CD4-positive, alpha-beta memory T cell (primary cell): ENCODE results near the gene GLB1L2. TPM values are rescaled to one million over a fixed set of nuclear protein-coding genes. Genes with fewer than 3 reads are reported as not detected.

Experiments used
- CTCF ChIA-PET: fragments of 350-600 bp; sonication (Branson Sonifier 250); formaldehyde crosslinking; loops from one replicate; lab custom pipeline; 2021; ENCODE audit warnings: inconsistent platforms; ENCODE audit not compliant: partially characterized antibody; lab: Charles Lee
- POLR2A ChIA-PET: fragments of 350-600 bp; sonication (Branson Sonifier 250); formaldehyde crosslinking; loops from one replicate; lab custom pipeline; 2021; ENCODE audit not compliant: partially characterized antibody; lab: Charles Lee
- DNase-seq, 5 donors: peaks; one replicate each; pipeline versions ENCODE4 v3.0.0 to v3.0.0-alpha.2; 2020 to 2022; ENCODE audit warnings: mixed read lengths in 1 of 5
- H3K27ac ChIP-seq: one replicate; pipeline ENCODE4 v1.7.0; 2013; ENCODE audit warnings: low read depth, low read length
- H3K27me3 ChIP-seq: 2 replicates; pipeline ENCODE4 v1.7.0; 2013; ENCODE audit warnings: mild to moderate bottlenecking, low read length, moderate library complexity; ENCODE audit not compliant: insufficient read depth
- H3K36me3 ChIP-seq: 2 replicates; pipeline ENCODE4 v1.7.0; 2013; ENCODE audit warnings: mild to moderate bottlenecking, low read length, moderate library complexity; ENCODE audit not compliant: insufficient read depth
- H3K4me1 ChIP-seq: 2 replicates; pipeline ENCODE4 v1.7.0; 2013; ENCODE audit warnings: mild to moderate bottlenecking, low read length, moderate library complexity; ENCODE audit not compliant: insufficient read depth
- H3K4me3 ChIP-seq, 2 donors: one replicate each; pipeline ENCODE4 v1.7.0; 2013; ENCODE audit warnings: low read length in 2 of 2, mild to moderate bottlenecking in 1 of 2
- H3K9me3 ChIP-seq, 2 donors: one replicate each; pipeline ENCODE4 v1.7.0; 2013; ENCODE audit warnings: low read length in 2 of 2, control low read depth in 1 of 2; ENCODE audit not compliant: control insufficient read depth in 1 of 2
- H3K27ac Mint-ChIP-seq, 7 donors: one replicate each; pipeline ENCODE4 v1.8.0; 2020 to 2021; ENCODE audit warnings: mixed read lengths in 7 of 7, mild to moderate bottlenecking in 6 of 7, inconsistent platforms in 3 of 7, moderate library complexity in 3 of 7
- H3K27me3 Mint-ChIP-seq, 2 donors: one replicate each; pipeline ENCODE4 v1.8.0; 2020 to 2021; ENCODE audit warnings: mixed read lengths in 2 of 2
- H3K36me3 Mint-ChIP-seq, 2 donors: one replicate each; pipeline ENCODE4 v1.8.0; 2020 to 2021; ENCODE audit warnings: mixed read lengths in 2 of 2, inconsistent platforms in 1 of 2, mild to moderate bottlenecking in 1 of 2
- H3K4me1 Mint-ChIP-seq, 4 donors: one replicate each; pipeline ENCODE4 v1.8.0; 2020 to 2021; ENCODE audit warnings: mixed read lengths in 4 of 4, mild to moderate bottlenecking in 1 of 4
- H3K4me3 Mint-ChIP-seq, 8 donors: one replicate each; pipeline ENCODE4 v1.8.0; 2020 to 2021; ENCODE audit warnings: mixed read lengths in 8 of 8, mild to moderate bottlenecking in 7 of 8, moderate library complexity in 6 of 8, inconsistent platforms in 3 of 8
- H3K9me3 Mint-ChIP-seq, 8 donors: one replicate each; pipeline ENCODE4 v1.8.0; 2020 to 2021; ENCODE audit warnings: mixed read lengths in 8 of 8, mild to moderate bottlenecking in 5 of 8, inconsistent platforms in 3 of 8, moderate library complexity in 1 of 8
- intact Hi-C: fragments of 100-400 bp; cut with micrococcal nuclease; formaldehyde crosslinking; loops from one replicate; pipeline ENCODE4 v1.15.1; 2023
- polyA plus RNA-seq, 2 donors: library from polyadenylated mRNA; unstranded; fragments of 300-500 nt; fragmentation: Illumina TruSeq; gene quantifications; one replicate each; pipeline ENCODE4 v1.2.3, GENCODE V29; 2021
- total RNA-seq, 2 experiments: library from RNA; stranded (reverse); gene quantifications; one replicate each; pipeline ENCODE4 v1.2.3, GENCODE V29; 2021

GLB1L2 gene
- total and polyA plus RNA-seq, 4 experiments from 2014 or later, result 0.43 to 1.5 (median 0.99) TPM

DNA sequence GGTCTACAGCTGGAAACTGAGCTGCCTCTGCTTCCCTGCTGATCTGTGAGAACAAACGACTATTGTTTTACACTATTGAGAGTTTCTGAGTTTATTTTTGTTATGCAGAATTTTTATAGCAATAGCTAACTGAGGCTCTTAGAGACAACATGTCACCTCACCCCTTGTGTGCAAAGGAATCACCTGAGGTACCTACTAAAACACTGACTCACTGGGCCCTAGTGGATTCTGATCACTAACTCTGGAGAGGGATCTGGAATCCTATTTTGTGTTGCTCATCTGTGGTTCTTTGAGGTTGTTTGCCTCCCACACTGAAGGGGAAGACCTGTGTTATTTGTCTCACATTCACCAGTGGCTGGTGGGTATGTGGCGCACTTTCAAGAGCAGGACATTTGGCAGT, 93.6 kb downstream of the GLB1L2 start:
- Histone ChIP-seq H3K27ac (no peak overlapping the region), H3K9me3 (no peaks in the 10 kb centered on the region), H3K4me1 (no peaks in the 10 kb centered on the region), H3K27me3 (no peaks in the 10 kb centered on the region), H3K4me3 (no peak overlapping the region), H3K36me3 (no peaks in the 10 kb centered on the region)
- H3K27ac Mint-ChIP-seq, result no peak overlapping the region
- ChIA-PET POLR2A (no interaction called here), CTCF (no interaction called here)
- DNase-seq, result no peak
- H3K4me3 Mint-ChIP-seq, result no peak overlapping the region
- no peaks in the 10 kb centered on the region for H3K36me3 Mint-ChIP-seq
- intact Hi-C loops, result no loop called here
- H3K9me3 Mint-ChIP-seq, result no peaks in the 10 kb centered on the region
- peaks cover 6 to 7% of the 10 kb centered on the region in 2 donors for H3K27me3 Mint-ChIP-seq
- no peaks in the 10 kb centered on the region for H3K4me1 Mint-ChIP-seq

Other genes with a start within 250 kb of the GLB1L2 start
- gene NCAPD3, start 108.0 kb upstream of the GLB1L2 start, total RNA-seq, result 10 to 100 TPM; 39.9 to 41.8 TPM
- gene NCAPD3, start 108.0 kb upstream of the GLB1L2 start, polyA plus RNA-seq, result 10 to 100 TPM; 14.3 to 14.6 TPM
- gene VPS26B, start 107.3 kb upstream of the GLB1L2 start, total RNA-seq, result 10 to 100 TPM; 72.2 to 76.6 TPM
- 10 to 100 TPM; 49.6 to 56.7 TPM for gene VPS26B, start 107.3 kb upstream of the GLB1L2 start, polyA plus RNA-seq
- gene THYN1, start 78.6 kb upstream of the GLB1L2 start, total RNA-seq, result 10 to 100 TPM; 59.3 to 70.8 TPM
- gene THYN1, start 78.6 kb upstream of the GLB1L2 start, polyA plus RNA-seq, result 100 to 1,000 TPM; 118 to 163 TPM
- gene ACAD8, start 78.4 kb upstream of the GLB1L2 start, total RNA-seq, result 10 to 100 TPM; 36.9 to 38.6 TPM
- 10 to 100 TPM; 17.8 to 22.2 TPM for gene ACAD8, start 78.4 kb upstream of the GLB1L2 start, polyA plus RNA-seq
- 1 to 10 TPM; 1.2 to 1.5 TPM for gene GLB1L3, start 55.6 kb upstream of the GLB1L2 start, total RNA-seq
- 1 to 10 TPM; 2.8 to 4.9 TPM for gene GLB1L3, start 55.6 kb upstream of the GLB1L2 start, polyA plus RNA-seq
- gene B3GAT1, start 80.3 kb downstream of the GLB1L2 start, total RNA-seq, result under 1 TPM; 0.44 to 0.47 TPM
- gene B3GAT1, start 80.3 kb downstream of the GLB1L2 start, polyA plus RNA-seq, result not detected